ENCODE measurements around the gene PYCARD.
"Not testable (repeated sequence)": the region's sequence is repeated elsewhere in the genome, so short reads cannot be mapped to it uniquely, and the experiment has no call there.

The PYCARD gene

DNA sequence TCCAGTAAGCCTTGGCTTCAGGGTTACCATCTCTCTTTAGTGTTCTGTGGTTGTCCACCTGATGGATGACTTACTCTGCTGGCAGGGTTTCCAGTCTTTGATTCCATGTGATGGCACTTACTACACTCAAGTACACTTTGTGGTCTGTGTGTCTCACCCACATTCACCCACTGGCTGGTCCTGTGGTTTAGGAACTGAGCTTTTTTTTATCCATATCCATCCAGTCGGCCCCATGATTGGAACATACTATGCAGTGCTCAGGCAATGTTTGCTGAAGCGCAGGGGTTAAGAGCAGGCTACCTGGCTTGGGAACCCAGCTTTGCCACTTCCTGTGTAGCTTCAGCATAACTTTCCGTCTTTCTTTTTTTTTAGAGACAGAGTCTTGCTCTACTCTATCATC is 25.4 kb downstream of the PYCARD start:
- H3K36me3 ChIP-seq (ENCODE audit: insufficient read depth, low read depth, low read length) = peaks cover 12% of the 10 kb centered on the region
- H3K27ac ChIP-seq (ENCODE audit: low read length) = no peak overlapping the region
- H3K9me3 ChIP-seq (ENCODE audit: insufficient read depth, low read depth, low read length) = no peaks in the 10 kb centered on the region
- no peaks in the 10 kb centered on the region for H3K27me3 ChIP-seq (ENCODE audit: insufficient read depth, low read length)
- H3K4me3 ChIP-seq (ENCODE audit: low read length) = no peak overlapping the region
- no peak overlapping the region for H3K9ac ChIP-seq (ENCODE audit: low read depth, low read length)
- peaks cover 4% of the 10 kb centered on the region for H3K4me1 ChIP-seq (ENCODE audit: insufficient read depth, low read length)

- not testable (repeated sequence) for H3K27ac ChIP-seq (ENCODE audit: low read length); H3K4me1 ChIP-seq (ENCODE audit: insufficient read depth, low read length)
Observed at GRCh38 chr16:31170048-31170447, 32.5 kb downstream of the PYCARD start.

DNA sequence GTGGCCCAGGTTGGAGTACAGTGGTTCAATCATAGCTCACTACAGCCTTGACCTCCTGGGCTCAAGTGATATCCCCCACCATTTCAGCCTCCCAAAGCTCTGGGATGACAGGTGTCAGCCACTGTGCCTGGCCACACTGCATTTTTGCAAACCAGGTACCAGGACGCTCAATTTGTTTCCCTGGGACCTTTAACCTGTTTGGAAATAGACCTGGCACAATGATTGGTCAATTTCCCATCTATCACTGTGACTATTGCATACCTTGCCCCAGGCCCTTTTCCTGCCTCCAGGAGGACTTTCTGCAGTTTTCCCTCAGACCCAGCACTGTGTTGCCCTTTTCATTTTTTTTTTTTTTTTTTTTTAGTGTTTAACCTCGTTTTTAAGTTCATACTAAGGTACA is 33.7 kb downstream of the PYCARD start:
- no peak overlapping the region for H3K27ac ChIP-seq (ENCODE audit: low read length)
- no peaks in the 10 kb centered on the region for H3K9me3 ChIP-seq (ENCODE audit: insufficient read depth, low read depth, low read length)
- H3K27me3 ChIP-seq (ENCODE audit: insufficient read depth, low read length) = no peaks in the 10 kb centered on the region
- peaks cover 4% of the 10 kb centered on the region; the same call in 1 of the 2 replicates for H3K4me1 ChIP-seq (ENCODE audit: insufficient read depth, low read length)
- H3K36me3 ChIP-seq (ENCODE audit: insufficient read depth, low read depth, low read length) = no peaks in the 10 kb centered on the region
- no peak overlapping the region for H3K9ac ChIP-seq (ENCODE audit: low read depth, low read length)
- no peak overlapping the region for H3K4me3 ChIP-seq (ENCODE audit: low read length)

More at GRCh38 chr16:31170048-31170447, 32.5 kb downstream of the PYCARD start:
- H3K36me3 ChIP-seq (ENCODE audit: insufficient read depth, low read depth, low read length); H3K4me3 ChIP-seq (ENCODE audit: low read length); H3K27me3 ChIP-seq (ENCODE audit: insufficient read depth, low read length); H3K9me3 ChIP-seq (ENCODE audit: insufficient read depth, low read depth, low read length); H3K9ac ChIP-seq (ENCODE audit: low read depth, low read length): not testable (repeated sequence)

- Histone ChIP-seq H3K9ac (ENCODE audit: low read depth, low read length) (no peak overlapping the region), H3K9me3 (ENCODE audit: insufficient read depth, low read depth, low read length) (no peaks in the 10 kb centered on the region), H3K4me1 (ENCODE audit: insufficient read depth, low read length) (0 out of 2 replicates have a peak, but pooled peaks cover 4% of the 10 kb centered on the region), H3K4me3 (ENCODE audit: low read length) (no peak overlapping the region), H3K36me3 (ENCODE audit: insufficient read depth, low read depth, low read length) (no peaks in the 10 kb centered on the region), H3K27ac (ENCODE audit: low read length) (no peak overlapping the region), H3K27me3 (ENCODE audit: insufficient read depth, low read length) (no peaks in the 10 kb centered on the region)
Observed at GRCh38 chr16:31167315-31167714, 35.2 kb downstream of the PYCARD start.

- Histone ChIP-seq H3K27ac (ENCODE audit: low read length) (no peak overlapping the region), H3K4me1 (ENCODE audit: insufficient read depth, low read length) (no peaks in the 10 kb centered on the region), H3K4me3 (ENCODE audit: low read length) (no peak overlapping the region), H3K27me3 (ENCODE audit: insufficient read depth, low read length) (no peaks in the 10 kb centered on the region), H3K9me3 (ENCODE audit: insufficient read depth, low read depth, low read length) (no peaks in the 10 kb centered on the region), H3K9ac (ENCODE audit: low read depth, low read length) (no peak overlapping the region), H3K36me3 (ENCODE audit: insufficient read depth, low read depth, low read length) (no peaks in the 10 kb centered on the region)
Observed at GRCh38 chr16:31157136-31157535, 45.4 kb downstream of the PYCARD start.

All from iPS-20b (cell line).